Measurements from ENCODE around the gene SMG5. TPM values are rescaled to one million over a fixed set of nuclear protein-coding genes. Genes with fewer than 3 reads are reported as not detected.

The SMG5 gene
- total and polyA plus RNA-seq, 8 donors, result 15.9 to 42.8 (median 26.4) TPM

DNA sequence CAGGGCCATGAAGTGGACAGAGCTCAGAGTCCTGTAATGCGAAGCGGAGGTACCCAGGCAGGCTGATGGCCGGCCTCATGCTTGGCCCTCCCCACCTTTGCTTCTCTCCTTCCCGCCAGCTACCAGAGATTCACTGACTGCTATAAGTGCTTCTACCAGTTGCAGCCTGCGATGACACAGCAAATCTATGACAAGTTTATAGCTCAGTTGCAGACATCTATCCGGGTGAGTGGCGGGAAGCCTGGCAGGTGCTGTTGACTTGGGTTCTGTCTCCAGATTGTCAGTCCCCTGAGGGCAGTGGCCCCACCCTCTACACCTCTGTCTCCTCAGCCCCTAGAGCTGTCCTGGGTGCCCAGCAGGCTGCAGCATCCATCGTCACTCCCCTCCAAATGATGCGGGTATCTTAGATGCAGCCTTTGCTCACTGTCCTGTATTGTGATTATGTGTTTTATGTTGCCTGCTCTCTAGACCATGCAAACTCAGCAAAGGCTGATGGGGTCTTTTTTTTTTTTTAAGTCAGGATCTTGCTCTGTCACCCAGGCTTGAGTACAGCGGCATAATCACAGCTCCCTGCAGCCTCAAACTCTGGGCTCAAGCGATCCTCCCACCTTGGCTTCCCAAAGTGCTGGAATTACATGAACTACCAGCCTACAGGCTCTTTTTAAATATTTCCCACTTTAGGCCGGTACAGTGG is 50.3 kb downstream of the SMG5 start:
- Histone ChIP-seq H3K27ac (no peak overlapping the region), H3K36me3 (peaks cover 2 to 11% (median 6%) of the 10 kb centered on the region in 3 donors), H3K4me3 (no peak overlapping the region), H3K9me3 (no peaks in the 10 kb centered on the region), H3K4me1 (no peaks in the 10 kb centered on the region), H3K27me3 (no peaks in the 10 kb centered on the region)
- 86% methylated on average over 12 of the region's 12 CpGs for WGBS, 2 donors
- TF ChIP-seq CTCF (IDR thresholded peaks at IDR 0.05), result no peak
- ATAC-seq, result no peak
- FAIRE-seq, result no peak
- DNase-seq, result no peak
- intact Hi-C loops (cut with DNase I), result loop anchor here in 1 of 3 donors (10.0 kb wide), 1 partner anchor 88 kb away; no protein-coding TSS in a partner anchor

GRCh38 chr1:156230473-156230837 is 52.2 kb downstream of the SMG5 start:
- intact Hi-C loops (cut with DNase I), result loop anchor here in 1 of 3 donors (10.0 kb wide), 1 partner anchor 86 kb away; no protein-coding TSS in a partner anchor
- 81 to 87% methylated on average over 1 of the region's 1 CpG for WGBS, 2 donors
- no peak overlapping the region for H3K4me3 ChIP-seq
- no peak for TF ChIP-seq CTCF (IDR thresholded peaks at IDR 0.05)
- ATAC-seq (no peak), FAIRE-seq (no peak), DNase-seq (no peak)
- no peaks in the 10 kb centered on the region for H3K9me3 ChIP-seq
- H3K4me1 ChIP-seq, result no peaks in the 10 kb centered on the region
- H3K27ac ChIP-seq, result no peak overlapping the region
- H3K36me3 ChIP-seq, result peaks cover 0 to 9% (median 5%) of the 10 kb centered on the region in 3 donors
- no peaks in the 10 kb centered on the region for H3K27me3 ChIP-seq

GRCh38 chr1:156229809-156230472 is 52.7 kb downstream of the SMG5 start:
- Histone ChIP-seq H3K27ac (no peak overlapping the region), H3K27me3 (no peaks in the 10 kb centered on the region), H3K9me3 (no peaks in the 10 kb centered on the region), H3K4me3 (no peak overlapping the region), H3K4me1 (peaks cover 0 to 3% (median 0%) of the 10 kb centered on the region in 3 donors), H3K36me3 (peaks cover 0 to 9% (median 5%) of the 10 kb centered on the region in 3 donors)
- no peak for FAIRE-seq
- no peak for TF ChIP-seq CTCF (IDR thresholded peaks at IDR 0.05)
- intact Hi-C loops (cut with DNase I), result loop anchor here in 1 of 3 donors (10.0 kb wide), 1 partner anchor 85 kb away; no protein-coding TSS in a partner anchor
- no peak for ATAC-seq
- no peak for DNase-seq
- 90 to 93% methylated on average over 11 of the region's 11 CpGs for WGBS, 2 donors

GRCh38 chr1:156228501-156228900 is 54.1 kb downstream of the SMG5 start:
- no peak for TF ChIP-seq CTCF (IDR thresholded peaks at IDR 0.05)
- peaks cover 0 to 12% (median 11%) of the 10 kb centered on the region in 3 donors for H3K36me3 ChIP-seq
- intact Hi-C loops (cut with DNase I), result no loop called here
- no peaks in the 10 kb centered on the region for H3K9me3 ChIP-seq
- DNase-seq (no peak), ATAC-seq (peak in 1 of 4 donors; percentile 32), FAIRE-seq (no peak)
- no peak overlapping the region for H3K27ac ChIP-seq
- H3K27me3 ChIP-seq, result no peaks in the 10 kb centered on the region
- 72 to 76% methylated on average over 7 of the region's 7 CpGs for WGBS, 2 donors
- no peak overlapping the region for H3K4me3 ChIP-seq
- peaks cover 0 to 3% (median 0%) of the 10 kb centered on the region in 3 donors for H3K4me1 ChIP-seq
